Measurements from ENCODE around the gene MATCAP1. TPM values are rescaled to one million over a fixed set of nuclear protein-coding genes. Genes with fewer than 3 reads are reported as not detected.

MATCAP1 gene
- total and polyA plus RNA-seq, 2 of the 4 experiments (the other 2 are of a cell fraction), result 8.2 to 43.9 TPM

DNA sequence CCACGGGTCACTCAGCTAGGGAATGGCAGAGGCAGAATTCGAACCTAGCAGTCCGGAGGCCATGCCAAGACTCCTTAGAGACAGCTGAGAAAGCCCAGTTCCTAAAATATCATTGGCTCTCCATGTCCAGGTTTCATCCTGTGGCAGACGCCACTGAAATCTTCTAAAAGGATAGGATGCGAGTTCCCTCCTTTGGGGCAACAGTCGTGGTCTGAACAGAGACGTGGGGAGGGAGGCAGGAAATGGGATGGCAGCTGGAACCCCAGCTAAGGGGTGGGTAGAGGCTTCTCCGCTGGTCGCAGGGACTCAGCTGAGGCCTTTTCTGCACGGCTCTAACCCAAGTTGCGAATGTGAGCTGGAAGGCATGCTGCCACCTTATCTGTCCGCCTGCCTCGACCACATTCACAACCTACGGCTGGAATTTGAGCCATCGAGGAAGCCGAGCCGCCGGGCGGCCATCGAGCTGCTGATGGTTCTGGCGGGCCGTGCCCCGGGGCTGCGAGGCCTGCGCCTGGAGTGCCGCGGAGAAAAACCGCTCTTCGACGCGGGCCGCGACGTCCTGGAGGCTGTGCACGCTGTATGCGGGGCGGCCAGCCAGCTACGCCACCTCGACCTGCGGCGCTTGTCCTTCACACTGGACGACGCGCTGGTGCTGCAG is 21.1 kb downstream of the MATCAP1 start:
- no peak for ATAC-seq (ENCODE audit: low read depth)
- POLR2A ChIA-PET (ENCODE audit: unreplicated experiment), result no interaction called here

More for the DNA sequence above, 21.1 kb downstream of the MATCAP1 start:
- Histone ChIP-seq H3K9me3 (ENCODE audit: control insufficient read depth, insufficient read depth, low read length) (no peaks in the 10 kb centered on the region), H3K4me1 (ENCODE audit: control insufficient read depth, insufficient read depth, low read length) (peaks cover 18% of the 10 kb centered on the region; the same call in 1 of the 2 replicates), H4K20me1 (ENCODE audit: insufficient read depth, low read length) (0 out of 2 replicates have a peak, but pooled peaks cover 5% of the 10 kb centered on the region), H2BK20ac (ENCODE audit: low read depth, low read length) (no peak overlapping the region), H2BK120ac (ENCODE audit: low read depth, low read length) (no peak overlapping the region), H2BK5ac (ENCODE audit: low read depth, low read length, poor library complexity, severe bottlenecking) (no peak overlapping the region), H3K9ac (ENCODE audit: low read depth, low read length) (no peak overlapping the region), H3K9me1 (ENCODE audit: insufficient read depth, low read length) (peaks cover 5% of the 10 kb centered on the region; the same call in 1 of the 2 replicates), H3K27me3 (ENCODE audit: control insufficient read depth, insufficient read depth, low read length) (peaks cover 24% of the 10 kb centered on the region; the same call in 1 of the 2 replicates), H2AK9ac (replicated peaks; ENCODE audit: low read depth, low read length, poor library complexity) (no peak overlapping the region), H3K4me2 (ENCODE audit: low read depth, low read length) (no peak overlapping the region), H3K56ac (ENCODE audit: extremely low read depth, insufficient read depth, low read length) (no peak overlapping the region), H3K4me3 (ENCODE audit: insufficient read depth, low read depth, low read length) (no peak overlapping the region), H2AK5ac (ENCODE audit: low read depth, low read length) (no peak overlapping the region), H4K5ac (ENCODE audit: low read depth, low read length) (no peak overlapping the region), H3K23ac (ENCODE audit: low read depth, low read length) (no peak overlapping the region), H3K4ac (ENCODE audit: low read depth, low read length) (no peak overlapping the region), H4K91ac (ENCODE audit: insufficient read depth, low read depth, low read length) (no peak overlapping the region), H3K79me1 (ENCODE audit: low read depth in 1 of 2, low read length in 2 of 2) (peaks cover 10 to 25% of the 10 kb centered on the region in 2 experiments; a peak in 2 of 4 replicates), H2AFZ (replicated peaks; ENCODE audit: low read length, poor library complexity) (peak overlapping the region; percentile 83), H3K14ac (replicated peaks; ENCODE audit: low read depth, low read length) (no peak overlapping the region), H4K8ac (ENCODE audit: low read depth in 2 of 2, low read length in 2 of 2) (no peak overlapping the region), H3K18ac (ENCODE audit: low read depth, low read length) (no peak overlapping the region), H3K36me3 (ENCODE audit: control insufficient read depth, insufficient read depth, low read length) (peaks cover 3% of the 10 kb centered on the region; the same call in 1 of the 2 replicates), H2BK15ac (ENCODE audit: low read depth, low read length) (no peak overlapping the region), H3K27ac (ENCODE audit: insufficient read depth, low read length) (no peak overlapping the region)
- no peak for DNase-seq
- intact Hi-C loops (cut with micrococcal nuclease) (no loop called here), dilution Hi-C loops (cut with HindIII; ENCODE audit: low sequenced_read_pairs, unreplicated experiment) (no loop called here), in situ Hi-C loops (cut with MboI; ENCODE audit: low sequenced_read_pairs) (no loop called here)
- no TSS peak for BruUV-seq (replicated peaks)
- CTCF ChIA-PET, result no interaction called here
- 59% methylated on average over 24 of the region's 44 CpGs; no CpG with 5 or more reads in 1 of the 2 experiments for WGBS, 2 experiments (ENCODE audit: extremely low coverage in 2 of 2, insufficient read length in 1 of 2)
- no peak for TF ChIP-seq BHLHE40 (IDR thresholded peaks at IDR 0.05; ENCODE audit: low read depth, low read length)
- TF ChIP-seq, protein P1, sequence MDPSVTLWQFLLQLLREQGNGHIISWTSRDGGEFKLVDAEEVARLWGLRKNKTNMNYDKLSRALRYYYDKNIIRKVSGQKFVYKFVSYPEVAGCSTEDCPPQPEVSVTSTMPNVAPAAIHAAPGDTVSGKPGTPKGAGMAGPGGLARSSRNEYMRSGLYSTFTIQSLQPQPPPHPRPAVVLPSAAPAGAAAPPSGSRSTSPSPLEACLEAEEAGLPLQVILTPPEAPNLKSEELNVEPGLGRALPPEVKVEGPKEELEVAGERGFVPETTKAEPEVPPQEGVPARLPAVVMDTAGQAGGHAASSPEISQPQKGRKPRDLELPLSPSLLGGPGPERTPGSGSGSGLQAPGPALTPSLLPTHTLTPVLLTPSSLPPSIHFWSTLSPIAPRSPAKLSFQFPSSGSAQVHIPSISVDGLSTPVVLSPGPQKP (IDR thresholded peaks at IDR 0.05; ENCODE audit: borderline replicate concordance, low read depth, low read length), result no peak
- TF ChIP-seq CEBPB (IDR thresholded peaks at IDR 0.05; ENCODE audit: low read depth, low read length), result no peak
- TF ChIP-seq NFE2L2 (IDR thresholded peaks at IDR 0.05; ENCODE audit: low read depth, low read length), result no peak
- TF ChIP-seq, protein P2, sequence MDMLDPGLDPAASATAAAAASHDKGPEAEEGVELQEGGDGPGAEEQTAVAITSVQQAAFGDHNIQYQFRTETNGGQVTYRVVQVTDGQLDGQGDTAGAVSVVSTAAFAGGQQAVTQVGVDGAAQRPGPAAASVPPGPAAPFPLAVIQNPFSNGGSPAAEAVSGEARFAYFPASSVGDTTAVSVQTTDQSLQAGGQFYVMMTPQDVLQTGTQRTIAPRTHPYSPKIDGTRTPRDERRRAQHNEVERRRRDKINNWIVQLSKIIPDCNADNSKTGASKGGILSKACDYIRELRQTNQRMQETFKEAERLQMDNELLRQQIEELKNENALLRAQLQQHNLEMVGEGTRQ (IDR thresholded peaks at IDR 0.05; ENCODE audit: low read depth, low read length), result no peak
- peak; percentile 91 for TF ChIP-seq RFX5 (IDR thresholded peaks at IDR 0.05; ENCODE audit: low read depth, low read length)

Measured in IMR-90 (cell line).